PC-3 (cell line): ENCODE measurements around the gene PRSS48. TPM values are rescaled to one million over a fixed set of nuclear protein-coding genes. Genes with fewer than 3 reads are reported as not detected.
A peak's percentile ranks its signal among the peaks of the same experiment; 100 is the strongest.

Source experiments
- ATAC-seq: fragments of 200-7000 bp; cut with Tn5 transposase; 2 replicates; pipeline ENCODE4 v1.9.1; 2020; ENCODE audit warnings: mild to moderate bottlenecking, moderate library complexity
- BruUV-seq: library from RNA; stranded (reverse); fragments of 400-500 nt; replicated peaks from 2 replicates; lab custom pipeline; 2021; lab: Mats Ljungman, UMichigan
- CTCF ChIA-PET: fragments of 300-600 bp; sonication (Branson Sonifier 250); formaldehyde crosslinking; loops from one replicate; lab custom pipeline; 2022; ENCODE audit warnings: antibody characterized with exemption; lab: Charles Lee
- POLR2A ChIA-PET: fragments of 300-600 bp; sonication (Branson Sonifier 250); formaldehyde crosslinking; loops from one replicate; lab custom pipeline; 2022; ENCODE audit warnings: antibody characterized with exemption; ENCODE audit not compliant: unreplicated experiment; lab: Charles Lee
- DNase-seq: peaks from one replicate; pipeline ENCODE4 v3.0.0-alpha.2; 2015
- H2AFZ ChIP-seq: fragments of 300-600 bp; sonication (generic); 2 replicates; pipeline ENCODE4 v1.6.0; 2016; ENCODE audit warnings: antibody characterized with exemption, low read length
- H3F3A ChIP-seq: fragments of 300-600 bp; sonication (generic); one replicate; pipeline ENCODE4 v1.6.0; 2017; ENCODE audit warnings: antibody characterized with exemption, low read length, control low read depth, mild to moderate bottlenecking; ENCODE audit not compliant: unreplicated experiment
- H3K27ac ChIP-seq: fragments of 300-600 bp; sonication (generic); 2 replicates; pipeline ENCODE4 v1.5.1; 2016; ENCODE audit warnings: mild to moderate bottlenecking, low read length
- H3K27me3 ChIP-seq: fragments of 300-600 bp; sonication (generic); 2 replicates; pipeline ENCODE4 v1.6.1; 2016; ENCODE audit warnings: low read length, mixed read lengths
- H3K36me3 ChIP-seq: fragments of 300-600 bp; sonication (generic); 2 replicates; pipeline ENCODE4 v1.6.1; 2016; ENCODE audit warnings: low read depth, mixed run types, low read length, mixed read lengths
- H3K4me1 ChIP-seq: fragments of 300-600 bp; sonication (generic); 2 replicates; pipeline ENCODE4 v1.5.1; 2016; ENCODE audit warnings: low read length; ENCODE audit not compliant: insufficient read depth
- H3K4me2 ChIP-seq: fragments of 300-600 bp; sonication (generic); 2 replicates; pipeline ENCODE4 v1.6.0; 2016; ENCODE audit warnings: low read length
- H3K4me3 ChIP-seq: fragments of 300-600 bp; sonication (generic); 2 replicates; pipeline ENCODE4 v1.5.1; 2016; ENCODE audit warnings: mild to moderate bottlenecking, low read length, mixed read lengths
- H3K79me2 ChIP-seq: fragments of 300-600 bp; sonication (generic); 2 replicates; pipeline ENCODE4 v1.6.1; 2017; ENCODE audit warnings: low read length, mixed read lengths
- H3K9ac ChIP-seq: fragments of 300-600 bp; sonication (generic); 2 replicates; pipeline ENCODE4 v1.6.0; 2016; ENCODE audit warnings: mild to moderate bottlenecking, low read length
- H3K9me2 ChIP-seq: fragments of 300-600 bp; sonication (generic); replicated peaks from 2 replicates; pipeline ENCODE4 v1.6.1; 2016; ENCODE audit warnings: mixed run types, low read length, mixed read lengths
- H3K9me3 ChIP-seq: fragments of 300-600 bp; sonication (generic); 2 replicates; pipeline ENCODE4 v1.6.1; 2016; ENCODE audit warnings: low read length, mixed read lengths
- H4K20me1 ChIP-seq: fragments of 300-600 bp; sonication (generic); 2 replicates; pipeline ENCODE4 v1.6.1; 2016; ENCODE audit warnings: low read length, mixed read lengths
- EZH2 ChIP-seq: fragments of 300-600 bp; sonication (generic); IDR thresholded peaks from one replicate; pipeline ENCODE4 v1.6.1; 2017; ENCODE audit warnings: antibody characterized with exemption, mild to moderate bottlenecking, low read length; ENCODE audit not compliant: unreplicated experiment
- EZH2phosphoT487 ChIP-seq: fragments of 300-600 bp; sonication (generic); IDR thresholded peaks from 2 replicates; pipeline ENCODE4 v1.6.1; 2018; ENCODE audit warnings: mild to moderate bottlenecking, antibody characterized with exemption, low read length, borderline replicate concordance
- intact Hi-C: fragments of 100-400 bp; cut with micrococcal nuclease; formaldehyde crosslinking; loops from 2 replicates; pipeline ENCODE4 v1.9.0; 2023
- total RNA-seq: library from RNA; depleted of rRNA; stranded (reverse); fragments of >200 nt; gene quantifications from 2 replicates; pipeline ENCODE4 v1.2.3, GENCODE V29; 2014
- TF ChIP-seq, protein P1 (sequence below): fragments of 300-600 bp; sonication (generic); conservative IDR thresholded peaks from 2 replicates; pipeline ENCODE4 v1.5.1; 2017; ENCODE audit warnings: antibody characterized with exemption, low read depth, mild to moderate bottlenecking, low read length

The PRSS48 gene
- total RNA-seq, 1 experiment from 2014 or later: not detected

DNA sequence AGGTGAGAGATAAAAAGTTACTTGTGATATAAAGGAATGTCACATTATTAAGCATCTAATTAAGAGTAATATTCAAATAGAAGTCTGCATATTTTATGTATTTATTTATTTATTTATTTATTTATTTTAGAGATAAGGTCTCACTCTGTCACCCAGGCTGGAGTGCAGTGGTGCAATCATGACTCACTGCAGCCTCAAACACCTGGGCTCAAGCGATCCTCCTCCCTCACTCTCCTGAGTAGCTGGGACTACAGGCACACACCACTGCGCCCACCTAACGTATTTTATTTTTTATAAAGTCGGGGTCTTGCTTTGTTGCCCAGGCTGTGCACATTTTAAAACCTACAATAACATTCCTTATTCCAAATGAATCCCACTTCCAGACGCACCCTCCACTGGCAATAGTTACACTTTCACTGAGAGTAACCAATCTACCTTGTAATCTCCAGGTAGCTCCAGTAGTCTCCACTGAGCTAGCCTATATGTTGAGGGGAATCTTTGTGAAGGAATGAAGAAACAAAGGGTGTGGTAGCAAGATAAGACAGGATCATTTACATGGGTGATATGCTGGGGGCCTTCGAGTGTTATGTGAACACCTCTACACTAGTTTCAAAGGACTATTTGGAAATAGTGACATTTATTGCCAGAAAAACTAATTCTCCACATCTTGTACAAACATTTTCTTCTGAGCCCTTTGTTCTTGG is 36.5 kb downstream of the PRSS48 start:
- H3K9me3 ChIP-seq: no peaks in the 10 kb centered on the region
- TF ChIP-seq, protein P1, sequence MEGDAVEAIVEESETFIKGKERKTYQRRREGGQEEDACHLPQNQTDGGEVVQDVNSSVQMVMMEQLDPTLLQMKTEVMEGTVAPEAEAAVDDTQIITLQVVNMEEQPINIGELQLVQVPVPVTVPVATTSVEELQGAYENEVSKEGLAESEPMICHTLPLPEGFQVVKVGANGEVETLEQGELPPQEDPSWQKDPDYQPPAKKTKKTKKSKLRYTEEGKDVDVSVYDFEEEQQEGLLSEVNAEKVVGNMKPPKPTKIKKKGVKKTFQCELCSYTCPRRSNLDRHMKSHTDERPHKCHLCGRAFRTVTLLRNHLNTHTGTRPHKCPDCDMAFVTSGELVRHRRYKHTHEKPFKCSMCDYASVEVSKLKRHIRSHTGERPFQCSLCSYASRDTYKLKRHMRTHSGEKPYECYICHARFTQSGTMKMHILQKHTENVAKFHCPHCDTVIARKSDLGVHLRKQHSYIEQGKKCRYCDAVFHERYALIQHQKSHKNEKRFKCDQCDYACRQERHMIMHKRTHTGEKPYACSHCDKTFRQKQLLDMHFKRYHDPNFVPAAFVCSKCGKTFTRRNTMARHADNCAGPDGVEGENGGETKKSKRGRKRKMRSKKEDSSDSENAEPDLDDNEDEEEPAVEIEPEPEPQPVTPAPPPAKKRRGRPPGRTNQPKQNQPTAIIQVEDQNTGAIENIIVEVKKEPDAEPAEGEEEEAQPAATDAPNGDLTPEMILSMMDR: no peak
- no peak for TF ChIP-seq EZH2phosphoT487
- no peak for TF ChIP-seq EZH2
- H3K4me2 ChIP-seq: no peak overlapping the region
- CTCF ChIA-PET: no interaction called here
- H3K4me3 ChIP-seq: no peak overlapping the region
- peaks cover 19% of the 10 kb centered on the region; the same call in 1 of the 2 replicates for H4K20me1 ChIP-seq
- DNase-seq (no peak), ATAC-seq (no peak)
- no peaks in the 10 kb centered on the region for H3F3A ChIP-seq
- H3K36me3 ChIP-seq: no peaks in the 10 kb centered on the region
- POLR2A ChIA-PET: no interaction called here
- H3K9ac ChIP-seq: no peak overlapping the region
- peaks cover 91% of the 10 kb centered on the region for H3K79me2 ChIP-seq
- no peaks in the 10 kb centered on the region for H3K9me2 ChIP-seq
- no peaks in the 10 kb centered on the region for H3K27me3 ChIP-seq
- no peak overlapping the region for H3K27ac ChIP-seq
- H3K4me1 ChIP-seq: peaks cover 26% of the 10 kb centered on the region
- intact Hi-C loops: no loop called here
- no TSS peak for BruUV-seq
- no peak overlapping the region for H2AFZ ChIP-seq

DNA sequence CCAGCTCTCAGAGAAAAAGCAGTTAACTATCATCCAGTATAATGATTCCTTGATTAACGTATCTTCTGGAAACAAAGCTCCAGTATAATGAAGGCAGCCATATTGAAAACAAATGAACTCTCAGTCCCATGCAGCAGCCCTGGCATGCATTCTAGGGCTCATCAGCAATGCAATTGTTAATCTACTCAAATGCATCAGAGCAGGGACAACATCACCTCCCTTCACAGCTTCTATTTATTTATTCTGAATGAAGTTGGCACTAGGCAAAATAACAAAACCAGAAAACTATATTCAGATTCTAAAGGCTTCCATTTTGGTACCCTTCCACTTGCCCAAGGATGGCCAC is 37.0 kb downstream of the PRSS48 start:
- H4K20me1 ChIP-seq: peaks cover 19% of the 10 kb centered on the region; the same call in 1 of the 2 replicates
- no peaks in the 10 kb centered on the region for H3K36me3 ChIP-seq
- no peaks in the 10 kb centered on the region for H3K27me3 ChIP-seq
- intact Hi-C loops: no loop called here
- H3K27ac ChIP-seq: no peak overlapping the region
- TF ChIP-seq EZH2 (no peak), EZH2phosphoT487 (no peak)
- TF ChIP-seq, protein P1: no peak
- CTCF ChIA-PET: no interaction called here
- no peak overlapping the region for H3K9ac ChIP-seq
- no peaks in the 10 kb centered on the region for H3F3A ChIP-seq
- H3K9me2 ChIP-seq: no peaks in the 10 kb centered on the region
- no peak overlapping the region for H2AFZ ChIP-seq
- DNase-seq (no peak), ATAC-seq (no peak)
- no peak overlapping the region for H3K4me2 ChIP-seq
- no TSS peak for BruUV-seq
- POLR2A ChIA-PET: no interaction called here
- peaks cover 91% of the 10 kb centered on the region for H3K79me2 ChIP-seq
- no peak overlapping the region for H3K4me3 ChIP-seq
- H3K4me1 ChIP-seq: peaks cover 26% of the 10 kb centered on the region
- H3K9me3 ChIP-seq: no peaks in the 10 kb centered on the region

DNA sequence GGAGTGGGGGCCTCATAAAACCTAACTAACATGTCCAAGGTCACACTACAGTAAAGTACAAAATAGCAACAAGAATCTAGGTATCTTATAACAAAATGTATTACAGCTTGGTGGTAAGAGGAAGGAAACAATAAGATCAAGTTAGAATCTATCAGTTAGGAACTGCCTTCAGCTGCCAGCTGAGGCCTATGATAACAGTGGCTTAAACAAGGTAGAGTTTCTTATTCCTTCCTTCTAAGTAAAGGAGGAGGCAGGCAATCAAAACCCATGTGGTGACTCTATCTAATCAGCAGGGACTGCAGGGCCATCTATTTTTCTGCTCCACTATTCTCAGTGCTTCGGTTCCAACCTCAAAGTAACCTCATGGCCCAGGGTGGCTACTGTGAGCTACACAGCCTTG is 37.5 kb downstream of the PRSS48 start:
- ChIA-PET CTCF (no interaction called here), POLR2A (no interaction called here)
- Histone ChIP-seq H3K9ac (no peak overlapping the region), H4K20me1 (peaks cover 19% of the 10 kb centered on the region; the same call in 1 of the 2 replicates), H3K4me2 (peak overlapping the region; percentile 59), H3K4me1 (peaks cover 26% of the 10 kb centered on the region), H3K36me3 (no peaks in the 10 kb centered on the region), H2AFZ (no peak overlapping the region), H3F3A (no peaks in the 10 kb centered on the region), H3K27ac (peak overlapping the region; percentile 18; the same call in 1 of the 2 replicates), H3K79me2 (peaks cover 91% of the 10 kb centered on the region), H3K4me3 (peak overlapping the region; percentile 1; the same call in 1 of the 2 replicates), H3K9me3 (no peaks in the 10 kb centered on the region), H3K9me2 (no peaks in the 10 kb centered on the region), H3K27me3 (no peaks in the 10 kb centered on the region)
- BruUV-seq: no TSS peak
- DNase-seq: no peak
- ATAC-seq: no peak
- intact Hi-C loops: no loop called here
- no peak for TF ChIP-seq EZH2
- TF ChIP-seq EZH2phosphoT487: no peak
- TF ChIP-seq, protein P1: no peak
